Lung microvascular endothelial cell (primary cell): ENCODE data around the gene ASGR2. TPM values are rescaled to one million over a fixed set of nuclear protein-coding genes. Genes with fewer than 3 reads are reported as not detected.
"Not testable (repeated sequence)": the region's sequence is repeated elsewhere in the genome, so short reads cannot be mapped to it uniquely, and the experiment has no call there.

Experiments used
- DNase-seq, 2 donors: peaks; one replicate each; pipeline versions ENCODE4 v3.0.0 to v3.0.0-alpha.2; 2010; ENCODE audit warnings: low read depth in 2 of 2
- total RNA-seq: library from RNA; depleted of rRNA; stranded (reverse); fragments of >200 nt; gene quantifications from 2 replicates; pipeline ENCODE4 v1.2.1, GENCODE V29; 2014

ASGR2 gene
- total RNA-seq, 1 donor from 2014 or later = not detected

DNA sequence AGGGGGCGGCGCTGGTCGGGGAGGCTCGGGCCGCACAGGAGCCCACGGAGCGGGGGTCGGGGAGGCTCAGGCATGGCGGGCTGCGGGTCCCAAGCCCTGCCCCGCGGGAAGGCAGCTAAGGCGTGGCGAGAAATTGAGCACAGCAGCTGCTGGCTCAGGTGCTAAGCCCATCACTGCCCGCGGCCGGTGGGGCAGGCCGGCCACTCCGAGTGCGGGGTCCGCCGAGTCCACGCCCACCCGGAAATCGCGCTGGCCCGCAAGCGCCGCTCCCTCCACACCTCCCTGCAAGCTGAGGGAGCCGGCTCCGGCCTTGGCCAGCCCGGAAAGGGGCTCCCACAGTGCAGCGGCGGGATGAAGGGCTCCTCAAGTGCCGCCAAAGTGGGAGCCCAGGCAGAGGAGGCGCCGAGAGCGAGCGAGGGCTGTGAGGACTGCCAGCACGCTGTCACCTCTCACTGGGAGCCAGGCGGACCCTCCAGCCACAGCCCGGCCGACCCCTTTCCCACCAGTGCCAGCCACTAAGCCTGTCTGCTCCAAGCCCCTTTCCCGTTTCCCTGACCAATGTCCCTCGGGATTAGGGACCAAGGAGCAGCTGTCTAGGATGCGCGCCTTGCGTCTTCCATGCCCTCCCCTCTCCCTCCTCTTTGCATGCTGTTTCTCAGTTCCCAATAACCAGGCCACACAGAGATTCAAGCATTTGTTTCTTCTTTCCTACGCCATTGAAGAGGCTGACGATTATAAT lies 13.8 kb downstream of the ASGR2 start:
- DNase-seq = not testable (repeated sequence)

DNA sequence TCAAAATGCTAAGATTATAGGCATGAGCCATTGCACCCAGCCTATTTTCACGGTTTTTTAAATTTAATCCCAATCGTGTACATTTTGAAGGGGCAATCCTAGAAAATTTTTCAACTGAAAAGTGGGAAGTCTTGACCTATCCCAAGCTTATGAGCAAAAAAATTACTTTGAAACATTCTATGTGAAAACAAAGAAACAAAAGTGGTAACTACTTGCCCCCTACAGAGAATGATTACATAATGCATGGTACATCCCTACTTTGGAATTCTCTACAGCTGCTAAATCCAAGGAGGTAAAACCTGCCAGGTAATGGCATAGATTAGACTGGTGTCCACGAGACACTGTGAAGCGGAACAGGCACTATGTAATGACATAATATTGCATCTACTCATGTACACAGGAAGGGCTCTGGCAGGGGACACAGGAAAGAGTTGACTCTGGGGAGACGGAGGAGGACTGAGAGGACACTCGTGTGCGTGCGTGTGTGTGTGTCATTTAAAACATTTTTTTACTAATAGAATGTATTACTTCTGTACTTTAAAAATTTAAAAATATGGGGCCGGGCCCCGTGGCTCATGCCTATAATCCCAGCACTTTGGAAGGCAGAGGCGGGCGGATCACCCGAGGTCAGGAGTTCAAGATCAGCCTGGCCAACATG lies 15.7 kb downstream of the ASGR2 start:
- DNase-seq = peak in 1 of 2 donors; percentile 38

DNA sequence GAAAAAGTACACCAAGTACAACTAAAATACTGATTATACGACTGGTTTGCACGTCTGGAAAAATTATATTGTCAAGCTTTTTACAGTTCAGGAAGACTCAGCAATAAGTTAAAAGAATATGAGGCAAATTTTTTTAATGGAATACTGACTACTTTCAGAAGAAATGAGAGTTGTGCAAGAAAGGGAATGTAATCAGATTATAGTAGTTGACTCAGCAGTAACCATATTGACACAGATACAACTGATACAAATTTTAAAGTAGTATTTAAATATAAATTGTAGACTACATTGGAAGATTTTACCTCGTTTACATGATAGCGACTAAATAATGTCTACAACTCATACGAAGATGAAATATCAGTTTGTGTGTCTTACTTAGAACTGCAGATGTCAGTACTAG lies 16.7 kb downstream of the ASGR2 start:
- no peak for DNase-seq

DNA sequence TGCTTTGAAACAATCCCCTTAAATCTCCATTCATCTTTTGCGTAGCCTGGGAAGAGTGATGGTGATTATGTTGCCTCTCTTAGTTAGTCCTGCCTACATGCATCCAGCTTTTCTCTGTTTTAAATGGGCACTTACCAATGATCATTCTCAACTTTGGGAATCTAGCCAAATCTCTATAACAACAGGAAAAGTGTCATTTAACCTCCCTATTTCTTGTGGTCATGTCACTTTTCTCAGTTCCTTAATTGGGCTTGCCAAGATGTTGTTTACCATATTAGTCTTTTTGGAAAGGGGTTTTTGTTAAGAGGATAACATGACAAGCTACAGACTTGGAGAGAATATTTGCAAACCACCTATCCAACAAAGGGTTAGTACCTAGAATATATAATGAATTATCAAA lies 19.0 kb downstream of the ASGR2 start:
- DNase-seq = peak; percentile 48 to 52

DNA sequence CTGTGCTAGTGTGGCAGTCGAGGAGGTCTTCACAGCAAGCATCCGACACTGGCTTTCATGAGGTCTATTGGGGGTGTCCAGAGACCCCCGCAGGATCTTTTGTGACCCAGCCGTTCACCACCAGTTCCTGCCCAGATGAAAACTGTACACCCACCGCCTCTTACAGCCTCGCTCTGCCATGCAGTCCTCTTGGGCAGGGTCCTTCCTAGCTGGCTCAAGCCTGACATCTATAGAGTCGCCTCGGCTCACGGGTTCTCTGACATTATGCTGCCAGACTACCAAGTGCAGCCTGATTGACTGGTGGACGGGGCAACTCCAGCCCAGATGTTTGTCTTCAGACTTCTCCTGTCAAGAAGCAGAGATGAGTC lies 20.0 kb downstream of the ASGR2 start:
- DNase-seq = no peak

DNA sequence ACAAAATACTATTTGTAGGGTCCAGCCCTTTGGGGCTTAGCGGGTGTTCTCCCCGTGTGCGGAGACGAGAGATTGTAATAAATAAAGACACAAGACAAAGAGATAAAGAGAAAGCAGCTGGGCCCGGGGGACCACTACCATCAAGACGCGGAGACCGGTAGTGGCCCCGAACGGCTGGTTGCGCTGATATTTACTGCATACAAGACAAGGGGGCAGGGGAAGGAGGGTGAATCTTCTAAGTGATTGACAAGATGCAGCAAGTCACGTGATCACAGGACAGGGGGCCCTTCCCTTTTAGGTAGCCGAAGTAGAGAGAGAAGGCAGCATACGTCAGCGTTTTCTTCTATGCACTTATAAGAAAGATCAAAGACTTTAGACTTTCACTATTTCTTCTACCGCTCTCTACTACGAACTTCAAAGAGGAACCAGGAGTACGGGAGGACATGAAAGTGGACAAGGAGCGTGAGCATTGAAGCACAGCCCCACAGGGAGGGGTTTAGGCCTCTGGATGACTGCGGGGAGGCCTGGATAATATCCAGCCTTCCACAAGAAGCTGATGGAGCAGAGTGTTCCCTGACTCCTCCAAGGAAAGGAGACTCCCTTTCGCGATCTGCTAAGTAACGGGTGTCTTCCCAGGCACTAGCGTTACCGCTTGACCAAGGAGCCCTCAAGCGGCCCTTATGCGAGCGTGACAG lies 23.2 kb downstream of the ASGR2 start:
- DNase-seq = not testable (repeated sequence)

DNA sequence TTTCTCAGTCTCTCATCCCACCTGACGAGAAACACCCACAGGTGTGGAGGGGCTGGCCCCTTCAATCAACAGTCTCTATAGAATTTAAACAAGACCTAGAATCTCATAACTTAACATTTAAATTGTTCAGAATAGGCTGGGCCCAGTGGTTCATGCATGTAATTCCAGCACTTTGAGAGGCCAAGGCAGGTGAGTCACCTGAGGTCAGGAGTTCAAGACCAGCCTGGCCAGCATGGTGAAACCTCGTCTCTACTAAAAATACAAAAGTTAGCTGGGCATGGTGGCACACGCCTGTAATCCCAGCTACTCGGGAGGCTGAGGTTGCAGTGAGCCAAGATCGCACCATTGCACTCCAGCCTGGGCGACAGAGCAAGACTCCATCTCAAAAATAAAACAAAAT lies 25.1 kb downstream of the ASGR2 start:
- not testable (repeated sequence) for DNase-seq

DNA sequence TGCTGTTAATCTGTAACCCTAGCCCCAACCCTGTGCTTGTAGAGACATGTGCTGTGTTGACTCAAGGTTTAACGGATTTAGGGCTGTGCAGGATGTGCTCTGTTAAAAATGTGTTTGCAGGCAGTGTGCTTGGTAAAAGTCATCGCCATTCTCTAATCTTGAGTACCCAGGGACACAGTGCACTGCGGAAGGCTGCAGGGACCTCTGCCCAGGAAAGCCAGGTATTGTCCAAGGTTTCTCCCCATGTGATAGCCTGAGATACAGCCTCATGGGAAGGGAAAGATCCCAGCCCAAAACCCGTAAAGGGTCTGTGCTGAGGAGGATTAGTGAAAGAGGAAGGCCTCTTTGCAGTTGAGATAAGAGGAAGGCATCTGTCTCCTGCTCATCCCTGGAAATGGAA lies 26.2 kb downstream of the ASGR2 start:
- not testable (repeated sequence) for DNase-seq

DNA sequence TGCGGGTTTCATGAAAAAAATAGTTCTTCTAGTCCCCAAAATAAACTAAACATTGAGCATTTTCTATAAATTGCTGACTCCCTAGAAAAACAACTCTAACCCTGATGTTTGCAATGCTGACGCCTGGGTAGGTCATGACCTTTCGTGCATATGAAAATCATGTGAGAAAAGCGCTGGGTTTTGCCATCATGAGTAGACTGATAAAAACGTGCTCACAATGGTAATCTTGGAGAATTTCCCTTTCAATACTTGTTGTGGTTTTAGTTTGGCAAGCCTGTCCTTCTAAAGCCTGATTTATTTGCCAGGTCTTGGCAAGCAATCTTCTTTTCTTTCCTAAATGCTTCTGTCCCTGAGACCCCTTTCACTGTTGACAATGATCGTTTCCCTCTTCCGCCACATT lies 30.5 kb downstream of the ASGR2 start:
- peak; percentile 21 to 90 for DNase-seq

DNA sequence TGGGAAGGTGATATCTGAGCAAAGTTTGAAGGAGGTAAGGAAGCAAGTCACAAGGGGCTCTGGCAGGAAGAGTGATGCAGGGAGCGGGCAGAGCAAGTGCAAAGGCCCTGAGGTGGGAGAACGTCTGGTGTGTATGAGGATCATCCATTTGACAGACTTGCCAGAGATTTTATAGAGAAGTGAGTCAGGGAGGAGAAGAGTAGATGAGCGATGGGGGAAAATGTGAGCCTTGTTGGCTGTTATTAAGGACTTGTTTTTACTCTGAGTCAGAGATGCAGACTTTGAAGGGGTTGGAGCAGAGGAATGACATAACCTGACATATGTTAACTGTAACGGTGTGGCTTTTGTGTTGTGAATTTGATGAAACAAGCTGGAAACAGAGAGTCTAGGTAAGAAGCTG lies 31.0 kb downstream of the ASGR2 start:
- DNase-seq = peak in 1 of 2 donors; percentile 43

DNA sequence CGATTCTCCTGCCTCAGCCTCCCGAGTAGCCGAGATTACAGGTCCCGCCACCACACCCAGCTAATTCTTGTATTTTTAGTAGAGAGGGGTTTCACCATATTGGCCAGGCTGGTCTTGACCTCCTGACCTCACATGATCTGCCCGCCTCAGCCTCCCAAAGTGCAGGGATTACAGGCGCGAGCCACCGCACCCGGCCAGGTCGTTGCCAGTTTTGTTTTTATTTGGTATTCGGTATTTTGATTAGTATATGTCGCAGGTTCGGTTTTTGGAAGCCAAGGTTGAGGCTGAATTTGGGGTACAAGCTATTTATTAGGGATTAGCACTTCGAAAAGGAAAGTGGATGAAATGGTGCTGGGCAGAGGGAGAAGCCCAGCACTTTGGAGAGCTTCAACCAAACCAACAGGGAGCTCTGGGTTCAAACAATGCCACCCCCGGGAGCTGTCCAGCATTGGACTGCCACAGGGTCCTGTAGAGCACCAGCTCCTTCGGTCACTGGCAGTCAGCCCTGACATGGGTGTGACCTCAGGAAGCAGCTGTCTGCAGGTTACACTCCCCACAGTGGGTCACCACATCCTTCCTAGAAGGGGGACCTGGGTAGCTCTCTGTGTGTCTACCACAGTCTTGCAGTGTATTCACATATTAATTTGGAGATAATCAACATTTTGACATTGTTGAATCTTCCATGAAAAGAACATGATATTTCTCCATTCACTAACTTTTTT lies 33.1 kb downstream of the ASGR2 start:
- peak; percentile 27 to 49 for DNase-seq

DNA sequence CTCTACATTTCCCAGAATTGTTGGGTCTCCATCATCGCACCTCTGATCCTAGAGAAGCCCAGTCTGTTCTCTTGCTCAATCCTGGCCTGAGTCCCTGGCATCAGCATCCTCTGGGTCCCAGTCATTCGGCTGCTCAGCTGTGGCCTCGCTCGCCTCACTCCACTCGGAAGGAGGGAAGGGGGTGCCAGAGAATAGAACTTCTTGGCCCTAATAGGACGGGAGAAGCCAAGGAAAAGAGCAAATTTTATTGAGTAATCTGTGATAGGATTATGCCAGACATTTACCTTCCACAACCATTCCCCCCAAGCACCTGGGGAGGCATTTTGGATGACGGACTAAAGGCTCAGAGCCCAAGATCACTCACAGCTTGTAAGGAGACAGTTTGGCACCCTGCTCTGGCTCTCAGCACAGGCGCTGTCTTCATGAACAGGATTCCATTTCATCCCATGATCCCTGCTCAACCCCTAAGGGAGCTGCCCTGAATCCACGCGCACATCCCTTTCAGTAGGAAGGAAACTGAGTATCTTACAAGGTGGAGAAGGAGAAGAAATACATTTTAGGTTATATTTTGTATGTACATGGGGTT lies 34.1 kb downstream of the ASGR2 start:
- peak in 1 of 2 donors; percentile 20 for DNase-seq

DNA sequence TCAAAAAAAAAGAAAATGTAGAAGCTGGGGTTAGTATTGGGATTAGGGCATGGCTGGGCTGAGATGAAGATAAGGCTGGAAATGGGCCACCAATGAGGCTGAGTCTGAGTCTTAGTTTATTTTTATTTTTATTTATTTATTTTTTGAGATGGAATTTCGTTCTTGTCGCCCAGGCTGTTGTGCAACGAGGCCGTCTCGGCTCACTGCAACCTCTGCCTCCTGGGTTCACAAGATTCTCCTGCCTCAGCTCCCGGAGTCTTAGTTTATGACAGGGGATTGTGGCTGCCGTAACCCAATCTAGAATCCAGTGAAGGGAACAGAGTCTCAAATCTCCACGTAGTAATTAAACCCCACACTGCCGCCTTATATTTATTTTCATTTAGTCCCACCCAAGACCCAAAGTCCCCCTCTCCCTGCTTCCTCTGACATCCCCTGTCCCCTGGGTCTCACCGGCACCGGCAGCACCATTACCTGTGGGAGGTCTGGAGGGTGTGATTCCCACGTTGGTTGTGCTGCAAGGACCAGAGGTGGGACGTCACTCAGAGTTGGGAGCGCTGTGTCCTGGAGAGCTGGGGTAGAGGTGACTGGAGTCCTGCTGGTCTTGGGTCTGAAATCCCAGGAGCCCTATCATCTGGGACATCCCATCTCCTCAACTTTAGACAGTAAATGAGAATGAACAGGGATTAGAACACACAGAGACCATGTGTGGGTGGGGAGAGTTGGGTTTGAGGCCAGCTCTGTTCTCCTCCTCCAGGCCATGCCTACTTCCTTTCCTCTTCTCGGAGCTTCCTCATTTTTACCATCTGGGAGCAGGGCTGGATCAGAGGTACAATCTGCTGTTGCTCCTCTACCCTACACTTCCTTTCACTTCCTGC lies 34.8 kb downstream of the ASGR2 start, which contains the start of gene CLEC10A:
TSS of gene CLEC10A (minus strand) at position 671 of the 875 bp plus-strand sequence. CDS start 1,439 bp downstream, outside the sequence.
- no peak for DNase-seq

DNA sequence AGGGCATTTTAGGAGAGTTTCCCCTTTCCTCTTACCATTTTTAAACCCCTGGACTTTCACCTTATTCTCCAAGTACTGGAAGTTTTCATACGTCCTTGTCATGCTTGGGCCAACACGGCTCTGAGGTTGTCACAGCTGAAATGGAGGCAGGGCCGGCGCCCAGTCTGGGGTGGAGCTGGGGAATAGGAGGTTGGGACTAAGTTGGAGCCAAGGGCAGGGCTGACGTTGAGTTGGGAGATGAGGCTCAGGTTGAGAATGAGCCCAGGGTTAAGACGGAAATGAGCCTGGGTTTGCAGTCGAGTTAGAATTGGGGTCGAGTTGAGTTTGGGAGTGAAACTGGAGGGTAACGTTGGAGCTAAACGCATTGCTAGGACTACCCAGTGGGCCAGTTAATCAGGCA lies 35.9 kb downstream of the ASGR2 start:
- DNase-seq = no peak

DNA sequence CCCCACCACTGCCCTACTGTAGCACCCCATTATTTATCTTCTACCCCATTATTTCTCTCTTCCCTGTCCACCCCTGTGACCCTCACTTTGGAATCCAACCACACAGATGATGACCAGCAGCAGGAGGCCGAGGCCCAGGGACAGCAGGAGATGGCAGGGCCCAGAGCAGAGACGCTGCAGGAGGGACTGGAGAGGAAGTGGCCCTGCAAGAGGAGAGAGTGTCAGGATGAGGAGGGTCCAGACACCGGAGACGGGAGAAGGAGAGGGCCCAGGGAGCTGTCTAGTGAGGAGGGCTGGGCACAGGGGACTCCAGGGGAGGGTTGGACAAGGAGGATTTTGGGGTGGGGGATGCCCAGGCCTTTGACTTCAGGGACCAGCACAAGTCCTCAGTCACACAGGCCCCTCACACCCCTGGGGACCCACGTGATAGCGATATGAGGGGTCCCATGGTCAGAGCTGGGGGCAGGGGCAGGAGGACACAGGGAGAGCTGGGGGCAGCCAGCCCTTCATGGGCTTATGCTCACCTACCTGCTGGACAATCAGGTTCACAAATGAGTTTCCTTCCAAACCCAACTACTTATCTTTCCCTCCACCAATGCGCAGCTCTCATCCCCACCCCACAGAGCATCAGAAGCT lies 36.6 kb downstream of the ASGR2 start:
- DNase-seq = no peak

DNA sequence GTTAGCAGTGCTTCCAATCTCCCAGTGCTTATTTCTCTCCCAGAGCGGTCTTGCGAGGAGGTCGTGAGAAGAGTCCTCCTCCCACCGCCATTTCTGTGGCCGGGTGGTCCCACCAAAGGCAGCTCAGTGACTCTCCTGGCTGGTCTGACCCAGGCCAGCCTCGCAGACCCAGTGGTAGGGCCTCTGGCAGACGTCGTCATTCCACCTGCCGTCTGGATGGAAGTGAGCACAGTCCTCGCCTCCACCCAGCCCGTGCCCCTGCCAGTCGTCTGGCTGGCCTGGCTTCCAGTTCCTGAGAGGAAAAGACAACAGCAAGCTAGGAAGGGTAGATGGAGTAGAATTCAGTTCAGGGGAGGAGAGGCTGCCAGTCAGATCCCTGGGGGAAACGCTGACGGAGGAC lies 39.7 kb downstream of the ASGR2 start:
- no peak for DNase-seq

DNA sequence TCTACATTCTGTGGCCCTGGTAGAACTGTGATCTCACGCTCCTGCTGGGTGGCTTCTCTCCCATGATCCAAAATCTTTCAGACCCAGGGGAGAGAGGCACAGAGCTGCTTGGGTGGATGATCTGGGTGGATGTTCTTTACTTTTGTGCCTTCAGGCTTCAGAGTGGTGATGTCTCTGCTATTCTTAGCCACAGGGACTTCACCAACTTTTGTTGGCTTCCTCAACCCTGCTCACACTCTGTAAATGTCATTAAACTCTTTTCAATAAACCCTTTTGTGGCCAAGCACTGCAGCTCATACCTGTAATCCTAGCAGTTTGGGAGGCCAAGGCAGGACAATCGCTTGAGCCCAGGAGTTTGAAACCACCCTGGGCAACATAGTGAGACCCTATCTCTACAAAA lies 42.2 kb downstream of the ASGR2 start:
- DNase-seq = no peak

DNA sequence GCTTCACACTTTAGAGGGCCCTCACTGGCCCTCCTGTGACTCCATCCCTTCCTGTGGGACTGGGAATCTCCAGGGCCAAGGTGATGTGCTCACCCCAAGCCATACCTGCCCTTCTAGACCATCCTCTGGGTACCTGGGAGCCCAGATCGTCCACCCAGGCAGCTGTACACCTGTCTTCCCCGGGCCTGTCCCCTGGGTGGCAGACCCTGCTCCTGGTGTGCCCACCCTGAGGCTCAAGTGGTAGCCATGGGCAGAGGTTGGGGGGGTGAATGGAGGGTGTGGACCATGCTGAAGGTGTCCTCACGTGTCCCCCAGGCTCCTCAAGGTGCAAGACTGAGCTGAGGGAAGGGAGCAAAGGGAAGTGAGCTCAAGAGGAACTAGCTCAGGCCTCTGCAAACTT lies 43.9 kb downstream of the ASGR2 start:
- DNase-seq = no peak

DNA sequence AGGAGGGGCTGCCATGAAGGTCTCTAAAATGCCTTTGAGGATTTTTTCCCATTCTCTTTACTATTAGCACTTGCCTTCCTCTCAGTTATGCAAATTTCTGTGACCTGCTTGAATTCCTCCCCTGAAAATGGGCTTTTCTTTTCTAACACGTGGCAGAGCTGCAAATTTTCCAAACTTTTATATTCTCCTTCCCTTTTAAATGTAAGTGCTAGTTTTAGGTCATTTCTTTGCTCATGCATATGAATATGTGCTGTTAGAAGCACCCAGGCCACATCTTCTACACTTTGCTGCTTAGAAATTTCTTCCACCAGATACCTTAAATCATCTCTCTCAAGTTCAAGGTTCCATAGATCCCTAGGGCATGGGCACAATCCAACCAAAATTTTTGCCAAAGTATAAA lies 46.4 kb downstream of the ASGR2 start:
- no peak for DNase-seq

DNA sequence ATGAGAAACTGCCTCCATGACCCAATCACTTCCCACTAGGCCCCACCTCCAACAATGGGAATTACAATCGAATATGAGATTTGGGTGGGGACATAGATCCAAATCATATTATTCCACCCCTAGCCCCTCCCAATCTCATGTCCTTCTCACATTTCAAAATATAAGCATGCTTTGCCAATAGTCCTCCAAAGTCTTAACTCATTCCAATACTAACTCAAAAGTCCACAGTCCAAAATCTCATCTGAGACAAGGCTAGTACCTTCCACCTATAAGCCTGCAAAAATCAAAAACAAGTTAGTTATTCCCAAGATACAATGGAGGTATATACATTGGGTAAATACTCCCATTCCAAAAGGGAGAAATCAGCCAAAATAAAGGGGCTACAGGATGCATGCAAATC lies 47.4 kb downstream of the ASGR2 start:
- no peak for DNase-seq
